Kidney capillary endothelial cell (primary cell): ENCODE data around the gene FGF14.
A peak's percentile ranks its signal among the peaks of the same experiment; 100 is the strongest.

Experiments used
- DNase-seq: peaks from one replicate; pipeline ENCODE4 v3.0.0-alpha.2; 2018; ENCODE audit warnings: low spot score

The FGF14 gene

DNA sequence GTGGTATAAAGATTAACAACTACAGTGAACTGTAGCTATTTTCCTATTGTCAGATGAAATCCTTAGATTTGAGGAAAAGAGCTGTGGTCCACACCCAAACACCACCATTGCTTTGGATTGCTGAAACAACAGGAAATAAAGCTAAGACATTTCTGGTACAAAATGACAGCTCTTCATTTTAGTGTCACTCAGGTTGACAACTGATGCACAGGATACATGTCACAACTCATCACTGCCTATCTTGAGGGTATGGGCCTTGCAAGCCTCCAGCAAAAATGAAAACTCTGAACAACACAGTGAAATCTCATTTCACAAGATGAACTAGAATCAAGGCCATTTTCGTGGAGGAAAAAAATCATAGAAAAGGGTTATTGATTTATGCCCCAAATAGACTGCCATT, 609.7 kb downstream of the FGF14 start:
- no peak for DNase-seq

DNA sequence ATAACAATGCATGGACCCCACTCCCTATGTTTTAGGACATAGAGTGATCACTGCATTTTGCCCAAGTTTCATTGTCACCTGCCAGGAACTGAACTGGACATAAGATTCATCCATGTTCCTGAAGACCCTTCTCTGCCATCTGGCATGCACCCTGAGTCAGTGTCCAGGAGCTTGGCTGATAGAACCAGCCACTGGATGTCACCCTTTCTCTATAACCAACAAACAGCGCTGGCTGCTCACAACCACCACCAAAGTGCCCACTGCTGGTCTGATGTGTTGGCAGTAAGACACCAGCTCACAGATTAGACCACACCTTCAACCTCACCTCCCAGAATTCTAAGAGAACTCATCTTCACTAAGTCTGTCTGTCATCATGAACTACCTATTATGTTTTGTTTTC, 616.0 kb downstream of the FGF14 start:
- no peak for DNase-seq

DNA sequence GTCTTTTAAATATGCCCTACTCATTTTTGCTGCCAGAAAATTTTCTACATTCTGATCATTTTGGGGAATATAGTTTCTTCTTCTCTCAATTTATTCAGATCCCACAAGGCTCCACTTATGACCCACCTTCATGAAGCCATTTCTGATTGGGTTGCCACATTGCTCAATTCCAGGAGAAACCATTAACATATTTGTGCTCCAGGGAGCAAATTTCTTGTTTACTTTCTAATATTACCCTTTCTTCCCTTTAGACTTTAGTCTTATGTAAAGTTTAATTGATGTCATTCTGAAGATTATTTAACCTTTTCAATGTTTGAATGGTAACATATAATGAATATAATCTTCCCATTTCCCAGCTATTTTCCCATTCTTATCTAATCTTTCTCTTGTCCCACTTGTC, 617.5 kb downstream of the FGF14 start:
- DNase-seq, result no peak

DNA sequence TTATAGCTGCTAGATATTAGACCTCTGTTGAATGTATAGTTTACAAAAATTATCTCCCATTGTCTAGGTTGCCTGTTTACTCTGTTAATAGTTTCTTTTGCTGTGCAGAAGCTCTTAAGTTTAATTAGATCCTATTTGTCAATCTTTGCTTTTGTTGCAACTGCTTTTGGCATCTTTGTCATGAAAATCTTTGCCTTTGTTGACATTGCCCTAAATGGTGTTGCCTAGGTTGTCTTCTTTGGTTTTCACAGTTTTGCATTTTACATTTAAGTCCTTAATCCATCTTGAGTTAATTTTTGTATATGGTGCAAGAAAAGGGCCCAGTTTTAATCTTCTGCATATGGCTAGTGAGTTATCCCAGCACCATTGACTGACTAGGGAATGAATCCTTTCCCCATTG, 618.3 kb downstream of the FGF14 start:
- DNase-seq, result no peak

DNA sequence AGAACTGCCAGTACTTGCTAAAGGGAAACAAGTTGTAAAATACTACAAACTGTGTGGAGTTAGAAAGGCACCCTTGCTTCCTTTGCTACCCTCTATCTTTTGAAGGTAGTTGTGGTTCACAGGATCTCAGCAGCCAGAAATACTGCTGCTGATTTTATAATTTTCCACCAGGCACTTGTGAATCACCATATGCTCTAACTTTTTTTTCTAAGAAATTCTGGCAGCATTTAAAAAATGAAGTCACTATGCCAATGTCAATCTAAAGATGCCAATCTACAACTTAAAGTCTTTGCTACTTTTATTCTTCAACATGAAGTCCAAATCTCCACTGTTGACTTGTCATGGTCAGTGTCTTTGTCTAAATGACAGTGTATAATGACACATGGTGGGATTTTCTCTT, 621.6 kb downstream of the FGF14 start:
- DNase-seq, result no peak

DNA sequence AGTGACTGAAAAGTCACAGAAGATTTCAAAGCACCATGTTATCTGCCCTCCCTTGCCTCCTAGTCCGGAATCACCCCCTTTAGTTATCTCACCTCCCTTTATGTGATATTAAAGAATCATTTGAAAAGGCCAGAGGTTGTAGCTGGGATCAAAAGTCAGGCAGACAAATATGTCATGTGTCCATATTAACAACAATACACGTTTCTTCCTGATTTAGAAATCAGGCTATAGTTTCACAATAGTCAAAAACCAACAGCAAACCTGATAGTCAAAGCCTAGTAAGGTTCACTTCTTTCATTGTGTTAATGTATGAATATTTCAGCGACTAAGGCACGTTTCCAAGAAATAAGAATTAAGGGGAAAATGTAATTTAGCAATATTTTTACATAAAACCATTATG, 622.7 kb downstream of the FGF14 start:
- DNase-seq, result no peak

DNA sequence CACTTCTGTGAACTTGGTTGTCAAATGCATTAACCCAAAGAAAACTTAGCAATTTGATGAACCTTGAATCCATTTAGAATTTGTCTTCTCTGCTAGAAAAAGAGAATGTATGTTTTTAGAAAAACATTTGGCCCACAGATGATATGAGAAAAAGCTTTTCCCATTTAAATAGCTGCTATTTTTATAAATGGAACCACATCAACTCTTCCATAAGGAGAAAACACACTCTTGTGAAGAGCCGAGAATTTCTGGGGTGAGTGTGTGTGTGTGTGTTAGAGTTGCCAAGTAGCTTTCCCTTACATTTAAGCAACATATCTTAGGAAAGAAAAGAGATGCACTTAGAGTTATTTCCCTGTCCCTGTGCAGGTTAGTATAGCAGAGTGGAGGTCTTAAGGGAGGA, 626.6 kb downstream of the FGF14 start:
- DNase-seq, result no peak

DNA sequence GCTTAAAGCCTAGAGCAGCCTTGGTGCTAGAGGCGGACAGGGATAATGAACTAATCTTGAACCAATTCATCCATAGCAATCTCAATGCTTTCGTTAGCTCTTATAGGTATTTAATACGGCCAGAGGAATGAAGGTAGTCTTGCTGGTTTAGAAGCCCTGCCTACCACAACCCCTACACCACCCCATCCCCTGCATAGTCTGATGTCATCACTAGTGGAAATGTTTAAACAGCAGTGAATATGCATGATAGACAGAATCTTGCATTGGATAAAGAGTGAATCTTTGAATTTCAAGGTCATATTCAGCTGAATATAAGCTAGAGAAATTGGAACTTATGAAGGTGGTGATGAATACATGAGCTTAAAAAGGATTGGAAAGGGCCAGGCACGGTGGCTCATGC, 627.5 kb downstream of the FGF14 start:
- DNase-seq, result no peak

DNA sequence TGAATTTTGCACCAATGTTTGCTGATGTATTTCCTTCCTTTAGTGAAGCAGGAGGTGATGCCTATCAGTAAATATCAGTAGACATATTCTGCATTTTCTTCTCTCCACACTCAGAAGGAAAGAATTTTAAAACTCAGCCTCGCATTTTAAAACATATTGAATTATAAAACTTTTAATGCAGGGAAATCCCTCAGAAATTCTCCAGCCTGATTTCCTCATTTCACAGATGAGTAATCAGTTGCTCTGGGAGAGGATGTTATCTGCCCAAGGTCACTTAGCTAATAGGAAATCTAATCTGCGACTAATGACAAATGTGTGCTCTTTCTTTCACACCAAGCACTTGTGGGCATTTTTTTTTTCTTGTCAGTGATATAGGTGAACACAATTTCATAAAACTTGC, 628.8 kb downstream of the FGF14 start:
- no peak for DNase-seq

DNA sequence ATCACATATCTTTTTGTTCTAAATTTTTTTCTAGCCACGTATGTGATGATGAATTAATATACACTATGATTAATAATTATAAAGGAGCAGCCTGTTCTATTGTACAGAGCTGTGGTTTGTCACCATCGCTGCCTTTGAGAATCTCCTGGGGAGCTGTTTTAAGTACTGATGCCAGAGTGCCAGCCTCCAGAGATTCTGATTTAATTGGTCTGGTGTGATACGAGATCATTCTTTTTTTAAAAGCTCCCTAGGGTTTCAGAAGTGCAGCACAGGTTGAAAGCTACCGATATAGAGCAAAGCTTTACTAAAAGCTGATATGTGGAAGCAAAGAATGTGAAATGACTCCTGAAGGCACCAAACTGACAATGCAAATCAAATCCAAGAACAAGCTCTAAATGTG, 634.7 kb downstream of the FGF14 start:
- no peak for DNase-seq

DNA sequence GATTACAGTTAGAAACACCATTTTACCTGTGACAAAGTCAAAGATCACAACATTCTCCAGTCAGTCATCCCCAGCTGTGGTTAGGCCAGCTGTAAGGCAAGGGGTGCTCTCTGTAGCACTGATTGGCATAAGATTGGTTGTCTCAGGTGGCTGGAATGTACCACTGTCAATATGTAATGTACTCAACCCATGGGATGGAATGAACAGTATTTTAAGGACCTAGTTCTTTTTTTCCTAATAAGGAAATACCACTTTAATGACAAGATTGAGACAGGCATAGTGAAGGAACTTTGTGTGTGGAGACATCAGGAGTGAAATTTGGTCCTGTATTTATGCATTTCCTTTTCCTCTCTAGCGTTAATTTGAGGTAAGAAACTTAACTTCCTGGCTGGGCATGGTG, 638.7 kb downstream of the FGF14 start:
- DNase-seq, result no peak

DNA sequence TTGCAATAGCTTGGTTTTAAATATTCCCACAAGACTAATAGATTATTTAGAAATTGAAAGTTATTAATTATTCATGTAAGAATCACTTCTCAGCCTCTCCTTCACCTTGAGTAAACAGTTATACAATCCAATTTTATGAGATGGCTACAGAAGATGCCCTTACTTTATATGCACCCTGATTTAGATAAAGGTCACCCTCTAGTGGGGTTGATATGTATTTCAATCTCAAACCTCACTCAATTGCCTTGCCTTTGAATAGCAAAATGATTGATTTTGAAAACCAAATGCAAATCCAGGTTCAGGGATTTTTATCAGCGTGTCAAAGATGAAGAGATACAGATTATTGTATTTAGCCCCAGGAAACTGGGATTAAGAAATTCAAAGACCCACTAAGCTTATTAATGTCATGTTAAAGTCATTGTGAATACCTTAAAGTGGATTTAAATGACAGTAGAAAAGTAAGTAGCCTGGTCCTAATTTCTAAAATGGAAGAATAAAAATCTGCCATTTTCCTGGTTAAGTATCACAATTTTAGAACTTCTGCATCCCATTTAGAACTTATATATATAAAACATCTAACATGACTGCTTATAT, 644.3 kb downstream of the FGF14 start:
- DNase-seq, result peak; percentile 31

DNA sequence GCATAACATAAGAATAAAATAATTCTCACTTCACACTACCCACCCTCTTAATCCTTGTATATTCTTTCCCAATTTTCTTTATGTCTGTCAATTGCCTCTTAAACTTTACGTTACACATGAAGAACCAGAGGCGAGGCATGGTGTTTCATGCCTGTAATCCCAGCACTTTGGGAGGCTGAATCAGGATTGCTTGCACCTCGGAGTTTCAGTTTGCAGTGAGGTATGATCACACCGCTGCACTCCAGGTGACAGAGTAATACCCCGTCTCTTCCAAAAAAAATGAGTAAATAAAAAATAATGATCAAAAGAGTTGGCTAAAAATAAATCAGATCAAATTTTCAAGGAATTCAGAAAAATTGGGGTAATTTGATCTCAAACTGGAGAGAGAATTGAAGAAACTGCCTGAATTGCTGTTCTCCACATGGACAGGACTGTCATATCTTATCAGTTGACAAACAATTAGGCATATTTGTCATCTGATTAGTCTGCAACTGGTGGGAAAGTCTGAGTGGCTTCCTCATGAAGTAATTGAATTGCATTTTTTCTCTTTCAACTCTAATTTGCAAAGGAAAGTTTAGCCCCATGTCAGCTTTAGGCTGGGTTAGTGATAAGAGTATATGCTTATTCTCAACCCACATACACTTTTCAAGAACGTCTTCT, 646.5 kb downstream of the FGF14 start:
- no peak for DNase-seq

DNA sequence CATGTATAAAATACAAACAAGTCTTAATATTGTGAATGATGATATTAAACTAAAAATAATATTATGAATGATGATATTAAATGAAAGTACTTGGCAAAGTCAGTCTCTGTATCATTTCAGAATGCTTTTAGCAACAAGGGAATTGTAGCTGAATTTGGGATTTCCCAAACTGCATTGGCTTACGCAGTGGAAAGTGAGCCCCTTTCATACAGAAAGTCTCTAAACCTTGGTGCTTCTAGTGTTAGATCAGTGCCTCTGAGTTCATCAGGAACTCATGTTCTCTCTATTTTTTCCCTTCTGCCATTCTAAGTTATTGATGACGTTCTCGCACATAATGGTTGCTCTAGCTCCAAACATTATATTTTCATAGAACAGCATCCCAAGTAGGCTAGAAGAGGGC, 649.4 kb downstream of the FGF14 start:
- no peak for DNase-seq

DNA sequence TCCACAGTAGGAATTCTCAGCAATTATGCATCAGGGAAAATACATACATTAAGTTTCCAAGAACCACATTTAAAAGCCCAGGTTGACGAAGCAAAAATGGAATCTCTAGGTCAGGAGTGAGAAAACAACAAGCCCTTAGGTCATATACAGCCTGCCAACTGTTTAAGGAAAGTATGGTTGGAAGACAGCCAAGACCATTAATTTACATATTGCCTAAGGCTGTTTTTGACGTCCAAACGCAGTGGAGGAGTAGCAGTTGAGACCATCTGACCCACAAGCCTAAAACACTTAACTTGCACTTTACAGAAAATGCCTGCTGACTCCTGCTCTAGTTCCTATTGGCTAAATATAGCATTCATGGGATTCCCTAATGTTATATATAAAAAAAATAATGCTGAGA, 650.4 kb downstream of the FGF14 start:
- no peak for DNase-seq

DNA sequence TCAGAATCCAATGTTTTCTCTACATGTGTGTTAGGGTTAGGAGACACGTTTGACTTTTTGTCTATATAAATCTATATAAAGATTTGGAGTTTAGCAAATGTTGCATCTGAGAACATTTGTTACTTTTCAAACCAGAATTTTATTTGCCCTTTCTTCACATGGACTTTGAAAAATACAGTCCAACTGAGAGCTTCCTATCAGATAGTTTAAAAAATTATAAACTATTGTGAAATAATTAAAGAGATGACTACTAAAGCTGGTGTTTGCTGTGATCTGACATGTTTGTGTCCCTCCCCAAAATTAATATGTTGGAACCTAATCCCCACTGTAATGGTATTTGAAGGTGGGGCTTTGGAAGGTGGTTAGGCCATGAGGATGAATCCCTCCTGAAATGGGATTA, 652.3 kb downstream of the FGF14 start:
- DNase-seq, result no peak

DNA sequence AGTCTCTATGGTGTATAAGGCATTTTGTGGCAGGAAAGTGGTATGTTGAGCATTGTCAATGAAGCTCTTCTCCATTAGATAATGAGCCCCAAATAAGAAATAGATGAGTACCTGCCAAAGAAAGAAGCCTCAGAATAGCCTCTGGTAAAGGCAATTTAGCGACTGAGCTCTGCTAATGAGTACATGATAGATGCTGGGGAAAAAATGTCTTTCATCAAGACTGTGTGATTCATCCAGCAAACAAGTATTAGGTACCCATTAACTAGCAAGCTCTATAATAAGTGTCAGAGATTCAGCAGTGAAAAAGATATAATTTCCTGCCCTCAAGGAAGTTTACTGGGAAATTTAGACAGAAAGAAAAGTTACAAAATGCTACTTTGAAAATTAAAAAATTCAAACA, 654.8 kb downstream of the FGF14 start:
- no peak for DNase-seq

DNA sequence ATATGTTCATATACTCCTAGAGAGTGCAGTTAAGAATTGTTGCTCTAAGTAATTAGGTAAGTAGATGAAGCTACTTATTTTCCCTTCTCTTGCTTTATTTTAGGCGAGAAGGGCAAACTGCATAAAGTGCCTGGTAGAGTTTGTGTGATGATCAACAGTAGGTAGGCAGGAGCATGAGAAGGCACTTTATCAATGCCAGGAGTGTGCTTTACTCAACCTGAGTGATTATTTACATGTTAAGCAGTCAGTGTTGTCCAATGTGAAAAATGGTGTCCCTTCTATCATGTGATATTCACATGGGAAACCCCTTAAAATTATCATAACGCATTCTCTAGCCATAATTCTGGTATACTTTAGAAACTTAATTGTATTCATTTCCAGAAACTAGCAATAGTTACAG, 655.3 kb downstream of the FGF14 start:
- DNase-seq, result no peak

DNA sequence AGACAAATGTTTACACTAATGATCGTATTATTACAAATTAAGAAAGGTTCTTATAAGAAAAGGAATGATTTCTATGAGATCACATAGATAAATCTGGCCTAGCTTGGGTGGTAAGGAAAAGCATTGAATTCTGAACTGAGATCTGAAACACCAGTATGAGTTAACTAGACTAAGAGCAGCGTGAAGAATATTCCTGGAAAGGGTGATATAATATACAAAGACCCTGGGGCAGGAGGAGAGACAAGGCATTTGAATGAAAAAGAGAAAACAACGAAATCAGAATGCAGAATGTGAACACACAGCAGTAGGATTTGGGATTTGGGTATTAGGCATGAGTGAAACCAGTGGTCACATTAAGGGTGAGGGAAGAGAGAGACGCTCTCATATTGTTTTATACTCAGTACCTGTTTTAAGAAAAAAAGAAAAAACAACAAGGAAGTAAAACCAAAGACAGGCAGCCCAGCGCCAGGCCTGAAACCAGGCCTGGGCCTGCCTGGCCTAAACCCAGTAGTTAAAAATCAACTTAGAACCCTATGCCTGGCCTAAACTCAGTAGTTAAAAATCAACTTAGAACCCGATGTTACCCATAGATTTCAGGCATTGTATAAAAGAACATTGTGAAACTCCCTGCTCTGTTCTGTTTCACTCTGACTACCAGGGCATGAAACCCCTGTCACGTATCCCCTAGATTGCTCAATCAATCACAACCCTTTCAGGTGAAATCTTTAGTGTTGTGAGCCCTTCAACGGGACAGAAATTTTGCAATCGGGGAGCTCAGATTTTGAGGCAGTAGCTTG, 662.3 kb downstream of the FGF14 start:
- no peak for DNase-seq

DNA sequence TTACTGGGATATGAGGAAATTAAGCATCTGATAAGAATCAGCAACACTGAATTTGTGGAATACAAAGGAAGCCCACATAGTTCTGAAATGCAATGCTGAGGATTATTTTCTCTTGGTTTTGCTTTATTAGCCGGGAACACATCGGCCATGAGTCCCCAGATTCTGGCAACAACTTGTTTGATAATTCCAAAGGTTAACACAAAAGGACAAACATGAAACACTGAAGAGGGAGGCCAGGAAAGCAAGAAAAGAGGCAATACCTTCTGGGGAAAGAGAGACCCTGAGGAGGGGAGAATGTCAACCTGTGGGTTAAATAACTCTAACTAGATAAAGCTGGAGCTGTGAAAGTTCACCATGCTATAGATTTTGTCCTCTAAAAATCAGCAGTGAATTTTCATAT, 663.5 kb downstream of the FGF14 start:
- no peak for DNase-seq

DNA sequence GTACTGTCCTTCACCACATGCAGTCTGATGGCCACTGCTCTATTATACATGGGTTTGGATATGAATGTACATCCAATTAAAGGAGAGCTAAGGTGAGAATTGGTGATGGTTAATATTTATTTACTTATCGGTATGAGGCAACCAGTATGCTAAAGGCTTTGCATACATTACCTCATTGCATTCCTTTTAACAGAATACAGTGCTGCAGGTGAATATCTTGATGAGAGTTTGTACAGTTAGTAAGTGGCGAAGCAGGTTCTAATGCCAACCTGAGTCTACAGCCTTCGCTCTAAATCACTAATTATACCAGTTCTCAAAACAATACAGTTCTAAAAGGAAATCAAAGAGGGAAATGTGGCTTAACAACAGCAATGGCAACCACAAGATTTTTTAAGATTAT, 665.3 kb downstream of the FGF14 start:
- no peak for DNase-seq

DNA sequence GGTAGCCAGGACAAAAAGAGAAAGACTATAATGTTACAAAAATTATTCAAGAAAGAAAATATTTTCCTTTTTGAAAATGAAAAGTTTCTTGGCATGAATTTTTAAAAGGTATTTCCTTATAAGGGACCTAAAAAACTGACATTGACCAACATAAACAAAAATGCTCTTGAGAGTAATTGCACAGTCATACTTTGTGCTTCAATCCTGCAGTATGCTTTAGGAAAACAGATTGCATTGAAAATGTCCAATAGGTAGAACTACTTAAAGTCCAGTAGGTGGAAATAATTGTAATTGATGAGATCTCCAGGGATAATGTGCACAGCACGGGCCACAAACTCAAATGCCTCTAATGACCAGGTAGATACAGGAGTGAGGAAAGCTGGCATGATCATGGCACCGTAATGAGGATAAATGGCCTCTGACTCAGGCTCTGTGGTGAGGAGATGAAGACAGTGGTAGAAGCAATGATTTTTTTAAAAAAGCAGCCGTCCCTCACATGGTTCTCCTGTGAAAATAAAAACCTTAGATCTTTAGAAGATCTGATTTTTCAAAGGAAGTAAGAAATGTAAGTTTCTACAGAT, 671.3 kb downstream of the FGF14 start:
- DNase-seq, result no peak

DNA sequence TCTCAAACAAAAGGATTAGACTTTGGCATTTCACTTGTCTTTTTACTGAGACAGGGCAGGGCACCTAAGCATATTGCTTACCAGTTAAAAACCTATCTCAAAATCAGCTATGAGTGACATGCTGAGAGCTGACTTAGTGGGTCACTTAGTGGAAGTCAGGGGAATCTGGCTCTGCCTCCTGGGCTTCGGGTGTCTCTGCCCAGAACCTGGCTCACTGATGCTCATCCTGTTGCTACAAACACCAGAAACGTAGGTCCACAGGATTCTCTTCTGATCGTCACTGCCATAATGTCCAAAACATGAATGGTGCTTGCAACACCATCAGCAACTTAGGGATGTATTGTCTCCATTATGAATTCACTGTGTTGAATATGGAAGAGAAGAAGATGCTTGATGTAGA, 673.2 kb downstream of the FGF14 start:
- no peak for DNase-seq
